Measurements from ENCODE around the gene PTPRZ1.

PTPRZ1 gene

DNA sequence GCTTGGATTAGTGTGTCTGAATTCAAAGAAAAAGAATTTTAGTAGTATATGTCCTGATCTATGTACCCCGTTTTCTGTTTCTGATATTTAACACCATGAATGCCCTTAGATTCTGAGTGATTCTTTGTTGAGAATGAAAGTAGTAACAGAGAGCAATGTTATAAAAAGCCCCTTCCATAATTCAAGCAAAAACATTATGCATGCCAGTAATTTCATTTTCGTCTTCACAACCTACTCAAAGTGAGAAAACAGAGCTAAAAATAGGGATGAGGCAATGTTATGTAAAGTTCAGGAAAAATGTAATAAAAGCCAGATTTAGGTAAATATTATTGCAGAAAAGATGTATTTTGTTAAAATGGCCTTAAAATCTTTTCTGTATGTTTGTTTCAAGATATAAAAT is 28.1 kb downstream of the PTPRZ1 start:
- H3K9me3 ChIP-seq (ENCODE audit: control insufficient read depth, low read length), result no peaks in the 10 kb centered on the region
- no peak overlapping the region for H3K4me3 ChIP-seq (ENCODE audit: low read length)
- H3K36me3 ChIP-seq (ENCODE audit: control insufficient read depth, insufficient read depth, low read length, severe bottlenecking), result no peaks in the 10 kb centered on the region
- DNase-seq (ENCODE audit: low read depth), result peak; percentile 9
- H3K4me1 ChIP-seq (ENCODE audit: control insufficient read depth, insufficient read depth, low read length), result peaks cover 3% of the 10 kb centered on the region
- H3K9ac ChIP-seq (ENCODE audit: low read length), result no peak overlapping the region
- H3K27me3 ChIP-seq (replicated peaks; ENCODE audit: control insufficient read depth, insufficient read depth, low read length), result no peaks in the 10 kb centered on the region

DNA sequence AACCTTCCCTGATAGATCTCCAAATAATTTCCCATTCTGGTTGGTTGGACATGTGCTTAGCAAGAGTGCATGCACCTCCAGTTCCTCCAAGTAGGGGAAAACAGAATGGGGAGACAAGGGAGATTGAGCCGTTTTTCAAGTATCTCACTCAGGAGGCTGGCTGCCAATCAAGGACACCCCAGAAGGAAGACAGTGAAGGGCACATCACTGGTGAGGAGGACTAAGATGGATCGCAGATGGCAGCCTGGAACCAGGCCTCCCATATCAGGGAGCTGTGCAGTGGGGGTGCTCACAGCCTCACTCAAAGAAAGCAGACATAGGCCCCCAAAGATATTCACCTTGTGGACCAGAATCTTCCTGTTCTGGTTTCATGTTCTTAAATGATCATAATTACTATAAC is 31.2 kb downstream of the PTPRZ1 start:
- Histone ChIP-seq H3K27me3 (replicated peaks; ENCODE audit: control insufficient read depth, insufficient read depth, low read length) (no peaks in the 10 kb centered on the region), H3K36me3 (ENCODE audit: control insufficient read depth, insufficient read depth, low read length, severe bottlenecking) (no peaks in the 10 kb centered on the region), H3K9me3 (ENCODE audit: control insufficient read depth, low read length) (no peaks in the 10 kb centered on the region), H3K4me3 (ENCODE audit: low read length) (no peak overlapping the region), H3K9ac (ENCODE audit: low read length) (no peak overlapping the region), H3K4me1 (ENCODE audit: control insufficient read depth, insufficient read depth, low read length) (peaks cover 3% of the 10 kb centered on the region)
- DNase-seq (ENCODE audit: low read depth), result no peak

DNA sequence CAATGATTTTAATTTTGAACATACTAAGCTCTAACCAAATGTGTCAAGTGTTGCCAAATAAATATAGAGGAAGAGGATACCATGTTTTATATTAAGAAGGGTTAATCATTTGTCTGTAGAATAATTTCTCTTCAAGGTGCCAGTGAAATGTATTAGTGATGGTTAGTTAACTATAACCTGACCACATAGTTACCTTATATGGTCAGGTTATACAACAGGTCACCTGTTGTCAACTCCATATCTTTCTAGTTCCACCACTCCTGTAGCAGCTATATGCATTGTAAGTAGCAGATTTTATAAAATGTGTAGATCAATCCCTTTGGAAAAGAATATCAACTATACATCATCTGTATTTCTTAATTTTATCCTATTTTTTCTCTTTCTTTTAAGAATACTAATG is 35.1 kb downstream of the PTPRZ1 start:
- Histone ChIP-seq H3K36me3 (ENCODE audit: control insufficient read depth, insufficient read depth, low read length, severe bottlenecking) (no peaks in the 10 kb centered on the region), H3K4me1 (ENCODE audit: control insufficient read depth, insufficient read depth, low read length) (no peaks in the 10 kb centered on the region), H3K4me3 (ENCODE audit: low read length) (no peak overlapping the region), H3K9ac (ENCODE audit: low read length) (no peak overlapping the region), H3K9me3 (ENCODE audit: control insufficient read depth, low read length) (no peaks in the 10 kb centered on the region), H3K27me3 (replicated peaks; ENCODE audit: control insufficient read depth, insufficient read depth, low read length) (no peaks in the 10 kb centered on the region)
- no peak for DNase-seq (ENCODE audit: low read depth)

DNA sequence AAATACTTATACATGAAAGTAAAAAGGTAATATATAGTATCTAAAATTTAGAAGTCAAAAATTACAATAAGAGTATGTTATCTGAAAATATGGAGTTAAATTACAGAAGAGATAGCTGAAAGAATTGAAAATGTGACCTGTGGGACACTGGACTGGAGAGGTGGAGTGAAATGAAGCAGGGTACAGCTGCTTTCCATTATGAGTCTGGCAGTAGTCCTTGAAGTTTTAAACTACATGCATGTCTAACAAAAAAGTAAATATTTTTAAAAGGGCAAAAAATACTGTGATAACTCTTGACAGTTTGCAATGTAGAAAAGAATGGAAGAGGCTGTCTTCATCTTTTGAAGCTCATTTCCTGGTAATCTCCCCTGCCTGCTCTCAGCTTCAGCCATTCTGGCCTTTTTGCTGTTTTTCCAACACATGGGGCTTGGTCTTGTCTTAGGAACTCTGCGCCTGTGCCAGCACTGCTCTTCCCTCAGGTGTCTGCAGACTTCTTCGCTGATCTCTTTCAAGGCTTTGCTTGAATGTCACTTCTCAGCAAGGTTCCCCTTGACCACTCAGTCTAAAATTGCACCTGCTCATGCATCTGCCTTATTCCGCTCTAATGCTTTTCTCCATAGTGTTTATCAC is 36.9 kb downstream of the PTPRZ1 start:
- peak; percentile 51 for DNase-seq (ENCODE audit: low read depth)
- Histone ChIP-seq H3K36me3 (ENCODE audit: control insufficient read depth, insufficient read depth, low read length, severe bottlenecking) (no peaks in the 10 kb centered on the region), H3K27me3 (replicated peaks; ENCODE audit: control insufficient read depth, insufficient read depth, low read length) (no peaks in the 10 kb centered on the region), H3K9ac (ENCODE audit: low read length) (no peak overlapping the region), H3K4me3 (ENCODE audit: low read length) (no peak overlapping the region), H3K4me1 (ENCODE audit: control insufficient read depth, insufficient read depth, low read length) (no peaks in the 10 kb centered on the region), H3K9me3 (ENCODE audit: control insufficient read depth, low read length) (no peaks in the 10 kb centered on the region)

DNA sequence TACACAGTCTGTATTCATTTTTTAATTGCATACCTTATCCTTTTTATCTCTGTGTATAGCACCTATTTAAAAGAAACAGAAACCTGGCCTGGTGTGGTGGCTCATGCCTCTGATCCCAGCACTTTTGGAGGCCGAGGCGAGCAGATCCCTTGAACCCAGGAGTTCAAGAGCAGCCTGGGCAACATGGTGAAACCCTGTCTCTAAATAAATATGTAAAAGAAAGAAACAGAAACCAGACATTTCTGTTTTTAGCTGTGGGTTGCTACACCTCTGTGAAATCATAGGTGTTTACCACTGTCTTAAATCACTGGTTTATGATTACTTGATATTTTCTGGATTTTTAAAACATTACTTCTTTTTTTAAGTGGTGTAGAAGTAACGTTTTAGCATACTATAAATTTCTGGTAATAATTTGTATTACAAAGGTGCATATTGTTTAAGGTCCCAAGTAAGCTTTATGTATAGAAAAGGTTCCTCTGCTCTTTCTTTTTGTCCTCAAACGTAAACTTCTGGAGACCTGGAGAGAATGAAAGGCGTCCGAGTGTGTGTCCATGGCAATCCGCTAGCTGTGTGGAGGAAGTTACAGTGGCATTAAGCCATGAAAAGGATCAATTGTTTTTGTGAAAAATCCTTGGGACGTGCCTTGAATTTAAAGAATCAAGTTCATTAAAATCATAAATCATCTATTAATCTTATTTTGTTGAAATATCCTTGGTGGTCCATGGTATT is 41.1 kb downstream of the PTPRZ1 start:
- no peaks in the 10 kb centered on the region for H3K4me1 ChIP-seq (ENCODE audit: control insufficient read depth, insufficient read depth, low read length)
- no peaks in the 10 kb centered on the region for H3K27me3 ChIP-seq (replicated peaks; ENCODE audit: control insufficient read depth, insufficient read depth, low read length)
- H3K9ac ChIP-seq (ENCODE audit: low read length), result no peak overlapping the region
- no peak for DNase-seq (ENCODE audit: low read depth)
- no peaks in the 10 kb centered on the region for H3K36me3 ChIP-seq (ENCODE audit: control insufficient read depth, insufficient read depth, low read length, severe bottlenecking)
- no peaks in the 10 kb centered on the region for H3K9me3 ChIP-seq (ENCODE audit: control insufficient read depth, low read length)
- no peak overlapping the region for H3K4me3 ChIP-seq (ENCODE audit: low read length)

DNA sequence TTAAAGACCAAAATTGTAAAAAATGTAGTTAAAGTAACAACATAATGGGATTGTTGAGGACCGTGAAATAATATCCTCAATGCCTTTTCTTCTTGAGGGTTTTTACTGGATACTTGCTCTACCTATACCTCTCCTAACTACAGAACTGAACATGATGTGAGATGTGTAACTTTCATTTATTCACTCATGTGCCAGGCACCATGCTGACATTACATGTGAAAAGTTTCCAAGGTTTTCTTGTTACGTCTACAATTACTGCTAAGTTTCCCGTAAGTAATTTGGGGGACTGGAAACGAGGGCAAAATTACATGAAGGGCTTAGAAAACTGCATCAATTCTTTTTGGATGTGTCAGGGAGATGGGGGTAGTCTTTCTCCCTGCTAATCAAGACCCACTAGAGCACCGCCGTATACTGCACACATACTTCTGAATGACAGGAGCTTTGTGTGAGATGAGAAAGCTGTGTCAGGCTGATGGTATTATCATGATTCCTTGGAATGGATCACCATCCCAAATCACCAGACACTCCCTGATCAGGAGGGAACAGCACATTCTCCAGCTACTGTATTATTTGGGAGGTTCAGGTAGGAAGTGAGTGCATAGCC is 41.8 kb downstream of the PTPRZ1 start:
- H3K4me1 ChIP-seq (ENCODE audit: control insufficient read depth, insufficient read depth, low read length), result no peaks in the 10 kb centered on the region
- no peaks in the 10 kb centered on the region for H3K27me3 ChIP-seq (replicated peaks; ENCODE audit: control insufficient read depth, insufficient read depth, low read length)
- no peak overlapping the region for H3K9ac ChIP-seq (ENCODE audit: low read length)
- H3K36me3 ChIP-seq (ENCODE audit: control insufficient read depth, insufficient read depth, low read length, severe bottlenecking), result no peaks in the 10 kb centered on the region
- H3K9me3 ChIP-seq (ENCODE audit: control insufficient read depth, low read length), result no peaks in the 10 kb centered on the region
- no peak overlapping the region for H3K4me3 ChIP-seq (ENCODE audit: low read length)
- DNase-seq (ENCODE audit: low read depth), result no peak

DNA sequence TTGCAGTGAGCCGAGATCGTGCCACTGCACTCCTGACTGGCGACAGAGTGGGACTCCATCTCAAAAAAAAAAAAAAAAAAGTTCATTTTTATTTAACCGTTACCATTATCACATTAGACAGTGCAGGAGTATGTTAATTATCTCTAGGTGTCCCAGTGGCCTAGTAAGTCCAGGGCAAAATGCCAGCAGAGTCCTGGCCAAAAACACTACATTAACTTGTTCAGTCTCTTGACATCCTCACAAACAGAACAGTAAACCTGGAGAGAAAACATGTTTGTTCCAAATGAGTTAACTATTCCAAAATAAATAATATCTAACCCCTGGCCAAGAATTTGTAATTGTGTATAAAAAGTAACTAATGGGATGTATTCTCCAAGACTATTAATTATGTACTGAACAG is 43.2 kb downstream of the PTPRZ1 start:
- Histone ChIP-seq H3K4me3 (ENCODE audit: low read length) (no peak overlapping the region), H3K9ac (ENCODE audit: low read length) (no peak overlapping the region), H3K4me1 (ENCODE audit: control insufficient read depth, insufficient read depth, low read length) (no peaks in the 10 kb centered on the region), H3K9me3 (ENCODE audit: control insufficient read depth, low read length) (no peaks in the 10 kb centered on the region), H3K36me3 (ENCODE audit: control insufficient read depth, insufficient read depth, low read length, severe bottlenecking) (no peaks in the 10 kb centered on the region), H3K27me3 (replicated peaks; ENCODE audit: control insufficient read depth, insufficient read depth, low read length) (no peaks in the 10 kb centered on the region)
- DNase-seq (ENCODE audit: low read depth), result no peak

DNA sequence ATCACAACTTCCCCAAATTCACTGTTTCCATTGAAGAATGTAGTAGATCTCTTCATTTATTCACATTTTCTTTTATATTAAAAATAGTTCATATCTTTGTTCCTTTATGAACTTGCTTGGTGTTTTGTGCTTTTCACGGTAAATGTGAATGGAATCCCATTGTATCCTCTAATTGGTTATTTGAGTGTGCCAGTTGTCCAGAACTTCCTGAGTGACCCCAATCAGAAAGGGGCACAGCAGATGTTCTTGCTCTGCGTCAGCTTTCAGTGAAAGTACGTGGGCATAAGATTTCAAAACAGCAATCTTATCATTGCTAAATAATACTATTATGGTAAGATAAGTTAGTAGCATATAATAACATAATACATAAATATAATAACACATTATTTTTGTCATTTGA is 47.0 kb downstream of the PTPRZ1 start:
- Histone ChIP-seq H3K27me3 (replicated peaks; ENCODE audit: control insufficient read depth, insufficient read depth, low read length) (no peaks in the 10 kb centered on the region), H3K9me3 (ENCODE audit: control insufficient read depth, low read length) (no peaks in the 10 kb centered on the region), H3K4me3 (ENCODE audit: low read length) (no peak overlapping the region), H3K9ac (ENCODE audit: low read length) (no peak overlapping the region), H3K4me1 (ENCODE audit: control insufficient read depth, insufficient read depth, low read length) (no peaks in the 10 kb centered on the region), H3K36me3 (ENCODE audit: control insufficient read depth, insufficient read depth, low read length, severe bottlenecking) (no peaks in the 10 kb centered on the region)
- DNase-seq (ENCODE audit: low read depth), result no peak

DNA sequence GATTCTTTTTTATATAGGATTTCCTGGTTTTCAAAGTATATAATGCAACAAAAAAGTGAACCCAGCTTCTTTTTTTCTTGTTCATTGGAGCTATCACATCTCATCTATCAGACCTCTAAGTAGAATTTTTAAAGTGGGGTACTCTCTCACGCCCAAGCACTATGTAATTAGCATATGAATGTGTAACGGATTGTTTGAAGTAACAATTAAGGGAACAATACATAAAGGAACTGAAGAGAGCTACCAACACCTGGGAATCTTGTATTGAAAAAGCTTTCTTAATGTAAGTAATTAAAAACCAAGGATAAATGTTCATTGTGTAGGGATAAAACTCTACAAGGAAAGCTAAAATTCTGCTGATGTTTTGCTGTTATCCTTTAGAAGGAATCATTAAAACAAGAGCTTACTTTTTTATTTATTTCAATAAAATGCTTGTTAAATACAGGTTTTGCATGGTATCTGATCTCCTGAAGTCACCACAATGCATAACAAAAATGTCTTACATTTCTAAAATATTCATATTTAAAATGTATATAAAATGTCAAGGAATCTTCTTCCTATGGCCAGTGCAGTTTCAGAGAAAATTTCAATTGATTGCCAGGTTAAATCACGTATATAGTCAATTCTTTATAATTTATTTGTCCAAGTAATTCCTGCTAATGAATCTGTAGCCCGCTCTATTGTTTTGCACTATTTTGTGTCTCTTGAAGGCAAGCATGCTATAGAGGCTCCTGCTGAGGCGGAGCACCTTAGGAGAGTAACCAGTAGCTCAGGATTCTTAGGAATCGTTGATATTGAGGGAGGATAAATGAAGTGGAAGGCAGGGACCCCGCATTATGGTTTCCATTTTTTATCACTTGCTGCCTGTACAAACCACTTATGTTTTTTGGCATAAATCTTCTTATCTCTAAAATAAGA is 51.6 kb downstream of the PTPRZ1 start:
- H3K36me3 ChIP-seq (ENCODE audit: control insufficient read depth, insufficient read depth, low read length, severe bottlenecking), result no peaks in the 10 kb centered on the region
- no peak overlapping the region for H3K4me3 ChIP-seq (ENCODE audit: low read length)
- no peak for DNase-seq (ENCODE audit: low read depth)
- H3K4me1 ChIP-seq (ENCODE audit: control insufficient read depth, insufficient read depth, low read length), result no peaks in the 10 kb centered on the region
- H3K27me3 ChIP-seq (replicated peaks; ENCODE audit: control insufficient read depth, insufficient read depth, low read length), result no peaks in the 10 kb centered on the region
- no peak overlapping the region for H3K9ac ChIP-seq (ENCODE audit: low read length)
- H3K9me3 ChIP-seq (ENCODE audit: control insufficient read depth, low read length), result no peaks in the 10 kb centered on the region

DNA sequence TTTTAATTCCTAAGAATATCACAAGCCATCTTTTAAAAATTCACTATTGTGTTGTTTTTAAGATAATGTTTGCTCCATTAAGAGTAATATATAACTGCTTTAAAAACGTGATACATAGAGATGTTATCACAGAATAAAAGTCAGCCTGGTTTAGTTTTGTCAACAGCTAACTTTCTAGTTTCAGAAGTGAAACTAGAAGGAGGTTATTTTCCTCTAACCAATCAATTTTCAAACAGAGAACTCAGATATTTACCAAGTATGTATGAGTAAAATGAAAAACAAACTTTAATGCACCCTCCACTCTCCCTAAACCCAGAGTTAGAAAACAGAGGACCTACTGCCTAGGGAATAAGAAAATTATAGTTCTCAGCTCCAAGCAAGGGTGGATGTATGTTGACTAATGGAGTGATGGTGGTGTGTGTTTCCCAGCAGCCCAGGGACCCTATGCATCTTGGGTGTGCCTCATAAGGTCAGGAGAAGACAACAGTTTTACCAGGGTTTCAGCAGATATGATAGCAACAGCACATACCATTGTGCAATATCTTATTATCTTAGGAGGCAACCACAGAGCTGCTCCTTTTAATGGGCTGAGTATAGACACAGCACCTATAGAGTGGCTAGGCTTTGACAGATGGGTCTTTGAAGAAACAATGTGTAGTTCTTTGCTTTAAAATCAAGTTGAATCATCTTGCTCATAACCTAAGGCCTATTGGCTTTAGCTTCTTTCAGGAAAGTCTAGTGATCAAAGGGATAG is 58.4 kb downstream of the PTPRZ1 start:
- no peaks in the 10 kb centered on the region for H3K36me3 ChIP-seq (ENCODE audit: control insufficient read depth, insufficient read depth, low read length, severe bottlenecking)
- no peak overlapping the region for H3K4me3 ChIP-seq (ENCODE audit: low read length)
- H3K4me1 ChIP-seq (ENCODE audit: control insufficient read depth, insufficient read depth, low read length), result no peaks in the 10 kb centered on the region
- no peaks in the 10 kb centered on the region for H3K27me3 ChIP-seq (replicated peaks; ENCODE audit: control insufficient read depth, insufficient read depth, low read length)
- H3K9ac ChIP-seq (ENCODE audit: low read length), result no peak overlapping the region
- H3K9me3 ChIP-seq (ENCODE audit: control insufficient read depth, low read length), result no peaks in the 10 kb centered on the region
- no peak for DNase-seq (ENCODE audit: low read depth)

All from adipocyte (in vitro differentiated cells).